HG03159 (cell line): ENCODE data around the gene KIR2DL3.
"Not testable (repeated sequence)": the region's sequence is repeated elsewhere in the genome, so short reads cannot be mapped to it uniquely, and the experiment has no call there.

ENCODE experiments used
- ATAC-seq: cut with Tn5 transposase; IDR thresholded peaks from one replicate; pipeline ENCODE4 v1.9.1; 2021; ENCODE audit warnings: mild to moderate bottlenecking, moderate library complexity; ENCODE audit not compliant: unreplicated experiment

Gene KIR2DL3

DNA sequence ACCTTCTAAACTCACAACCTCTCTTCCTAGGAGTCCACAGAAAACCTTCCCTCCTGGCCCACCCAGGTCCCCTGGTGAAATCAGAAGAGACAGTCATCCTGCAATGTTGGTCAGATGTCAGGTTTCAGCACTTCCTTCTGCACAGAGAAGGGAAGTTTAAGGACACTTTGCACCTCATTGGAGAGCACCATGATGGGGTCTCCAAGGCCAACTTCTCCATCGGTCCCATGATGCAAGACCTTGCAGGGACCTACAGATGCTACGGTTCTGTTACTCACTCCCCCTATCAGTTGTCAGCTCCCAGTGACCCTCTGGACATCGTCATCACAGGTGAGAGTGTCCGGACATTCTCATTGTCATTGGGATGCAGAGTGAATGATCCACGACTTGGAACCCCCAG is 3.6 kb downstream of the KIR2DL3 start:
- ATAC-seq, result not testable (repeated sequence)

DNA sequence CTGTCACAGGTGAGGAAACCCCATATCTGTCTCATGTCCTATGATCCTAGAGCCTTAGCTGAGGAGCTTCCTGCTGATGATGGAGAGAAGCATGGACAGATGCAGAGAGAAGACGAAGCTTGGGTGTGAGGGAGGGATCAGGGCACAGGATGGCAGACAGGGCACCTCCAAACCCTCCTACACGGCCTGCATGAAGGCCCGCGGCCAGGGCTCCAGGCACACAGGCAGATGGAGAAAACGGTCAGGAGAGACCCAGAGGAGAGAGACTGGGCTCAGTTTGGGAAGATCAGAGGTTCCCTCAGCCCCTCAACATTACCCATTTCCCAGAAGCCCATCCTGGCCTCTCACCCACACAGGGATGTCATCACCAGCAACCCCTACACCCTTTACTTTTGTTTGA is 5.8 kb downstream of the KIR2DL3 start:
- ATAC-seq, result not testable (repeated sequence)

DNA sequence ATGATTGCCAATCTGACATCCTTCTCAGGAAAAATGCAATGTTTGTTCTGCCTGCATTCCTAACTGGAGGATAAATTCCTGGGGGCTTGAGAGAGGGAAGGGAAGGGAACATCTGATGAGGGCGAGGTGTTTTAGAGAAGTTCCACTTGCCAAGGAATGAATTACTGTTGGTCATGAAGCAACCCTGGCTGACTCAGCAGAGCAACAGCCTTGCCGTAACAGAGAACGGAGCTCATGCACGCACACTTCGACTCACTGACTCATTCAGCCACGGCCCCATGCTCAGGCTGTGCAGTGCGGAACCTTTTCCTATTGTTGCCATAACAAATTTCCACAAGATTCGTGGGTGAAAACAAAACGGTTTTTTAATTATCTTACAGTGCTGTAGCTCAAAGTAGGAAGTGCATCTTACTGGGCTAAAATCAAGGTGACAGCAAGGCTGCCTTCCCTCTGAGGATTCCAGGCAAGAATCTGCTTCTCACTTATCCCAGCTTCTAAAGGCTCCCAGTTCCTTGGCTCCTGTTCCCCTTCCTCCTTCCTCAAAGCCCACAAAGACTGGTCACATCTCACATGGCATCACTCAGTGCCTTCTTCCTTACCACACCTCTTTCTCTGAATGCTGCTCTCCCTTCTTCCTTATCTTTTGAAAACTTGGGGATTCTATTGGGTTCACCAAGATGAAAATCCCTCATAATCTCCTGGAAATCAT is 9.5 kb downstream of the KIR2DL3 start:
- not testable (repeated sequence) for ATAC-seq

DNA sequence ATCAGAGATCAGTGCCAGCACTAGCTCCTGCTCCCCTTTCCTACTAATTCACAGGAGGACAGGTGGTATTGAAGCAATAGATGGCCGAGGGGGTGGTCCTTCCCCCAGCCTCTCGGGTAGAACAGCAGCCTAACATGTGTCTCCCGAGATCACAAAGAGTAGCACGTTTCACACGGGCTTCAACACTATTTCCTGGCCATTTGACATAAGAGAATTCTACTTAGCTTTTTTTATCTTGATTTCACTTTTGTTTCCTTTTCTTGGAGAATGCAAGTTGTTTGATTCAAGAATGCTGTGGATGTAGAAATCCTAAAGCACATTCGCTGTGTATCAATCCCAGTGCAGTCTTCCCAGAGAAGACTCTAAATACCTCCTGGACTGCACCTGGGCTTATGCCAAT is 12.0 kb downstream of the KIR2DL3 start:
- not testable (repeated sequence) for ATAC-seq

DNA sequence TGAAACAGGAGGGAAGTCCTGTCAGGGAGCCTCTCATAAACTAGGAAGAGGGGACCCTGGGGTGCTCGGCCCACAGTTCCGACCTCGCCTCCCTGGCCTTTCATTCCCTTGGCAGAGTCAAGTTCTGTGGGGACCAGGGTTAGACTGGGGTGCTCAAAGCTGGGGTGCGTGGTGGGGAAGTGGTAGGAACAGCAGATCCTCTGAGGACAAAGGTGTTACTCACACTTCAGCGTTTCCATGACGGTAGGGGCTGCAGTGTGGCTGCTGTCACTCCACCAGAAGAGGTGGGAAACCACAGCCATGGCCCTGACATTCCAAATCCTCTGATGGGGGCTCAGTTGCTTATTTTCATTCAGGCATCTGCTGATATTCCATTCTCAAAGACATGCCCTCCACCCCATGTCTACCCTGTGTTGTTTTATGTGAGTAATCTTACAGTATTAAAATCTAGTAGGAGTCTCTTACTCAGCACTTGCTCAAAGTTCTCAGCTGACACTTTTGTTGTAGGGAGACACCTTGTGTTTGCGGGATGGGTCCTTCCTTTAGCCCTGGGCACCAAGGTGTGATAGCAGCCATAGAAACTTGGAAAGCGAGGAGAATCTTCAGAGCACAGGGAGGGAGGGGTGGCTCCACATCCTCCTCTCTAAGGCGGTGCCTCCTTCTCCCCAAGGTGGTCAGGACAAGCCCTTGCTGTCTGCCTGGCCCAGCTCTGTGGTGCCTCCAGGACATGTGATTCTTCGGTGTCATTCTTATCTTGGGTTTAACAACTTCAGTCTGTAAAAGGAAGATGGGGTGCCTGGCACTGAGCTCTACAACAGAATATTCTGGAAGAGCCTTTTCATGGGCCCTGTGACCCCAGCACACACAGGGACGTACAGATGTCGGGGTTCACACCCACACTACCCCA is 18.1 kb downstream of the KIR2DL3 start:
- not testable (repeated sequence) for ATAC-seq

DNA sequence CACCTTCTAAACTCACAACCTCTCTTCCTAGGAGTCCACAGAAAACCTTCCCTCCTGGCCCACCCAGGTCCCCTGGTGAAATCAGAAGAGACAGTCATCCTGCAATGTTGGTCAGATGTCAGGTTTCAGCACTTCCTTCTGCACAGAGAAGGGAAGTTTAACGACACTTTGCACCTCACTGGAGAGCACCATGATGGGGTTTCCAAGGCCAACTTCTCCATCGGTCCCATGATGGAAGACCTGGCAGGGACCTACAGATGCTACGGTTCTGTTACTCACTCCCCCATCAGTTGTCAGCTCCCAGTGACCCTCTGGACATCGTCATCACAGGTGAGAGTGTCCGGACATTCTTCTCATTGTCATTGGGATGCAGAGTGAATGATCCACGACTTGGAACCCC is 20.3 kb downstream of the KIR2DL3 start:
- not testable (repeated sequence) for ATAC-seq

DNA sequence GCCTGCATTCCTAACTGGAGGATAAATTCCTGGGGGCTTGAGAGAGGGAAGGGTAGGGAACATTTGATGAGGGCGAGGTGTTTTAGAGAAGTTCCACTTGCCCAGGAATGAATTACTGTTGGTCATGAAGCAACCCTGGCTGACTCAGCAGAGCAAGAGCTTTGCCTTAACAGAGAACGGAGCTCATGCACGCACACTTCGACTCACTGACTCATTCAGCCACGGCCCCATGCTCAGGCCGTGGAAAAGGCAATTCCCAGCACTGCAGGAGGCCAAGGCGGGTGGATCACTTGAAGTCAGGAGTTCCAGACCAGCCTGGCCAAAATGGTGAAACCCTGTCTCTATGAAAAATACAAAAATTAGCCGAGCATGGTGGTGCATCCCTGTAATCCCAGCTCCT is 25.9 kb downstream of the KIR2DL3 start:
- ATAC-seq, result not testable (repeated sequence)

DNA sequence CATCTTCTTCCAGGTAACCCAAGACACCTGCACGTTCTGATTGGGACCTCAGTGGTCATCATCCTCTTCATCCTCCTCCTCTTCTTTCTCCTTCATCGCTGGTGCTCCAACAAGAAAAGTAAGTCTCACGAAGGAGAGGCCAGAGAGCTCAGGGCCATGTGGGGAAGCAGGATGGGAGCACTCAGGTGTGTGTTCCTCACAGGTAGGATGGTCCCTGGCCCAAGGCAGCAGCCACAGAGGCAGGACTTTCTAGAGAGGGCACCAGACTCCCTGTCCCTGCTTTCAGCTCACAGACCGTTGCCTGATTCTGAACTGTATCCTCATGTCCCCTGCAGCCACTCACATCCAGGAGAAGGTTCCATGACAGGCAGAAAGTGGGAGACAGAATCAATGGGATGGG is 28.2 kb downstream of the KIR2DL3 start:
- ATAC-seq, result not testable (repeated sequence)

DNA sequence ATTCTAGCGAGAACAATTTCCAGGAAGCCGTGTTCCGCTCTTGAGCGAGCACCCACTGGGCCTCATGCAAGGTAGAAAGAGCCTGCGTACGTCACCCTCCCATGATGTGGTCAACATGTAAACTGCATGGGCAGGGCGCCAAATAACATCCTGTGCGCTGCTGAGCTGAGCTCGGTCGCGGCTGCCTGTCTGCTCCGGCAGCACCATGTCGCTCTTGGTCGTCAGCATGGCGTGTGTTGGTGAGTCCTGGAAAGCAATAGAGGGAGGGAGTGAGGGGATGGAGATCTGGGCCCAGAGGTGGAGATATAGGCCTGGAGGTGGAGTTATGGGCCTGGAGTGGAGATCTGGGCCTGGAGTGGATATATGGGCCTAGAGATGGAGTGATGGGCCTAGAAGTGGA is 31.3 kb downstream of the KIR2DL3 start, which contains the start of gene KIR2DL1:
KIR2DL1 (plus strand) TSS at position 148 of the 400 bp plus-strand sequence; CDS start at position 206, 58 bp downstream.
- not testable (repeated sequence) for ATAC-seq

DNA sequence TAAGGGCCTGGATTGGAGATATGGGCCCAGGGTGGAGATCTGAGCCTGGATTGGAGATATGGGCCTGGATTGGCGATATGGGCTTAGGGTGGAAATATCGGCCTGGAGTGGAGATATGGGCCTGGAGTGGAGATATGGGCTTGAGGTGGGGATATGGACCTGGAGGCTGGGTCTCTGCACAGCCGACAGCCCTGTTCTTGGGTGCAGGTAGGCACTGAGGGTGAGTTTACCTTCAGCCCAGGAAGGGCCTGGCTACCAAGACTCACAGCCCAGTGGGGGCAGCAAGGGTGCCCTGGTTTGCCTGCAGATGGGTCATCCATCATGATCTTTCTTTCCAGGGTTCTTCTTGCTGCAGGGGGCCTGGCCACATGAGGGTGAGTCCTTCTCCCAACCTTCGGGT is 32.2 kb downstream of the KIR2DL3 start:
- ATAC-seq, result not testable (repeated sequence)

DNA sequence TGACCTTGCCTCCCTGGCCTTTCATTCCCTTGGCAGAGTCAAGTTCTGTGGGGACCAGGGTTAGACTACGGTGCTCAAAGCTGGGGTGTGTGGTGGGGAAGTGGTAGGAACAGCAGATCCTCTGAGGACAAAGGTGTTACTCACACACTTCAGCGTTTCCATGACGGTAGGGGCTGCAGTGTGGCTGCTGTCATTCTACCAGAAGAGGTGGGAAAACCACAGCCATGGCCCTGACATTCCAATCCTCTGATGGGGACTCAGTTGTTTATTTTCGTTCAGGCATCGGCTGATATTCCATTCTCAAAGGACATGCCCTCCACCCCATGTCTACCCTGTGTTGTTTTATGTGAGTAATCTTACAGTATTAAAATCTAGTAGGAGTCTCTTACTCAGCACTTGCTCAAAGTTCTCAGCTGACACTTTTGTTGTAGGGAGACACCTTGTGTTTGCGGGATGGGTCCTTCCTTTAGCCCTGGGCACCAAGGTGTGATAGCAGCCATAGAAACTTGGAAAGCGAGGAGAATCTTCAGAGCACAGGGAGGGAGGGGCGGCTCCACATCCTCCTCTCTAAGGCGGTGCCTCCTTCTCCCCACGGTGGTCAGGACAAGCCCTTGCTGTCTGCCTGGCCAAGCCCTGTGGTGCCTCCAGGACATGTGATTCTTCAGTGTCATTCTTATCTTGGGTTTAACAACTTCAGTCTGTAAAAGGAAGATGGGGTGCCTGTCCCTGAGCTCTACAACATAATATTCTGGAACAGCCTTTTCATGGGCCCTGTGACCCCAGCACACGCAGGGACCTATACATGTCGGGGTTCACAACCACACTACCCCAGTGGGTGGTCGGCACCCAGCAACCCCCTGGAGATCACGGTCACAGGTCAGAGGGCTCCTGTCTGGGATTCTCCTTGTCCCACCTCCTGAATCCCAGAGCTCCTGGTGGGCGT is 33.0 kb downstream of the KIR2DL3 start:
- not testable (repeated sequence) for ATAC-seq

DNA sequence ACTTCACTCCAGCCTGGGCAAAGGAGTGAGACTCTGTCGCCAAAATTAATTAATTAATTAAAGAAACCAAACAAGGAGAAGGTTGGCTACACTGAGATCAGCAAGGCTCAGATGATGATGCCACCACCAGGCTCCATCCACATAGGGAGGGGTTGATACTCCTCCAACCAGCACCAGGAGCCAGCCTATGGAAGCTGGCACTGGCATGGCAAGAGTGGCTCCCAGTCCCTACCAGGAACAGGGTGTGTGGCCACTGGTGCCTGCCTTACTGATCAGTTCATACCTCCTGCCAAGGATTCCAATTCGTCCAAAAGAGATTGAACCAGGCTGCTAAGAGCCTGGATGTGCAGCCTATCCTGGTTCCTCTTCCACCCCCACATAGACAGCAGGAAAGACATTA is 34.4 kb downstream of the KIR2DL3 start:
- ATAC-seq, result not testable (repeated sequence)

DNA sequence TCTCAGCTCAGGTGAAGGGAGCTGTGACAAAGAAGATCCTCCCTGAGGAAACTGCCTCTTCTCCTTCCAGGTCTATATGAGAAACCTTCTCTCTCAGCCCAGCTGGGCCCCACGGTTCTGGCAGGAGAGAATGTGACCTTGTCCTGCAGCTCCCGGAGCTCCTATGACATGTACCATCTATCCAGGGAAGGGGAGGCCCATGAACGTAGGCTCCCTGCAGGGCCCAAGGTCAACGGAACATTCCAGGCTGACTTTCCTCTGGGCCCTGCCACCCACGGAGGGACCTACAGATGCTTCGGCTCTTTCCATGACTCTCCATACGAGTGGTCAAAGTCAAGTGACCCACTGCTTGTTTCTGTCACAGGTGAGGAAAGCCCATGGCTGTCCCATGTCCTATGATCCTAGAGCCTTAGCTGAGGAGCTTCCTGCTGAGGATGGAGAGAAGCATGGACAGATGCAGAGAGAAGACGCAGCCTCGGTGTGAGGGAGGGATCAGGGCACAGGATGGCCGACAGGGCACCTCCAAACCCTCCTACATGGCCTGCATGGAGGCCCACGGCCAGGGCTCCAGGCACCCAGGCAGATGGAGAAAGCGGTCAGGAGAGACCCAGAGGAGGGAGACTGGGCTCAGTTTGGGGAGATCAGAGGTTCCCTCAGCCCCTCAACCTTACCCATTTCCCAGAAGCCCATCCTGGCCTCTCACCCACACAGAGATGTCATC is 36.9 kb downstream of the KIR2DL3 start:
- not testable (repeated sequence) for ATAC-seq

DNA sequence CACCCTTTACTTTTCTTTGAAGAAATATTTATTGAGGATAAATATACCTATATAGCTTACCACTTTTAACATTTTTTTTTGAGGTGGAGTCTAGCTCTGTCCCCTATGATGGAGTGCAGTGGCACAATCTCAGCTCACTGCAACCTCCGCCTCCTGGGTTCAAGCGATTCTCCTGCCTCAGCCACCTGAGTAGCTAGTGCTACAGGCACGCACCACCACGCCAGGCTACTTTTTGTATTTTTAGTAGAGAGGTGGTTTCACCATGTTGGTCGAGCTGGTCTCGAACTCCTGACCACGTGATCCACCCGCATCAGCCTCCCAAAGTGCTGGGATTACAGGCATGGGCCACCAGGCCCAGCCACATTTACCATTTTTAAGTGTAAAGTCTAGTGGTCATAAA is 37.5 kb downstream of the KIR2DL3 start:
- ATAC-seq, result not testable (repeated sequence)

DNA sequence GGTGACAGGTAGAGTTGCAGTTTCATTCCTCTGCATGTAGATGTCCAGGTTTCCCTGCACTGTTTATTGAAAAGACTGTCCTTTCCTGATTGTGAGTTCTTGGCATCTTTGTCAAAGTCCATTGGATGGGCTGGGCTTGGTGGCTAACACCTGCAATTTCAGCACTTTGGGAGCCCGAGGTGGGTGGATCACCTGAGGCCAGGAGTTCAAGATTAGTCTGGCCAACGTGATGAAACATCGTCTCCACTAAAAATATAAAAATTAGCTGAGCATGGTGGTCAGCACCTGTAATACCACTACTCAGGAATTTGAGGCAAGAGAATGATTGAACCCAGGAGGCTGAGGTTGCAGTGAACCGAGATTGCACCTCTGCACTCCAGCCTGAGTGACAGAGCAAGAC is 39.5 kb downstream of the KIR2DL3 start:
- ATAC-seq, result not testable (repeated sequence)

DNA sequence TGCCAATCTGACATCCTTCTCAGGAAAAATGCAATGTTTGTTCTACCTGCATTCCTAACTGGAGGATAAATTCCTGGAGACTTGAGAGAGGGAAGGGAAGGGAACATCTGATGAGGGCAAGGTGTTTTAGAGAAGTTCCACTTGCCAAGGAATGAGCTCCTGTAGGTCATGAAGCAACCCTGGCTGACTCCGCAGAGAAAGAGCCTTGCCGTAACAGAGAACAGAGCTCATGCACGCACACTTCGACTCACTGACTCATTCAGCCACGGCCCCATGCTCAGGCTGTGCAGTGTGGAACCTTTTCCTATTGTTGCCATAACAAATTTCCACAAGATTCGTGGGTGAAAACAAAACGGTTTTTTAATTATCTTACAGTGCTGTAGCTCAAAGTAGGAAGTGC is 40.6 kb downstream of the KIR2DL3 start:
- not testable (repeated sequence) for ATAC-seq

DNA sequence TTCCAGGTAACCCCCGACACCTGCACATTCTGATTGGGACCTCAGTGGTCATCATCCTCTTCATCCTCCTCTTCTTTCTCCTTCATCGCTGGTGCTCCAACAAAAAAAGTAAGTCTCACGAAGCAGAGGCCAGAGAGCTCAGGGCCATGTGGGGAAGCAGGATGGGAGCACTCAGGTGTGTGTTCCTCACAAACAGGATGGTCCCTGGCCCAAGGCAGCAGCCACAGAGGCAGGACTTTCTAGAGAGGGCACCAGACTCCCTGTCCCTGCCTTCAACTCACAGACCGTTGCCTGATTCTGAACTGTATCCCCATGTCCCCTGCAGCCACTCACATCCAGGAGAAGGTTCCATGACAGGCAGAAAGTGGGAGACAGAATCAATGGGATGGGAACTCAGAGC is 44.6 kb downstream of the KIR2DL3 start:
- not testable (repeated sequence) for ATAC-seq

DNA sequence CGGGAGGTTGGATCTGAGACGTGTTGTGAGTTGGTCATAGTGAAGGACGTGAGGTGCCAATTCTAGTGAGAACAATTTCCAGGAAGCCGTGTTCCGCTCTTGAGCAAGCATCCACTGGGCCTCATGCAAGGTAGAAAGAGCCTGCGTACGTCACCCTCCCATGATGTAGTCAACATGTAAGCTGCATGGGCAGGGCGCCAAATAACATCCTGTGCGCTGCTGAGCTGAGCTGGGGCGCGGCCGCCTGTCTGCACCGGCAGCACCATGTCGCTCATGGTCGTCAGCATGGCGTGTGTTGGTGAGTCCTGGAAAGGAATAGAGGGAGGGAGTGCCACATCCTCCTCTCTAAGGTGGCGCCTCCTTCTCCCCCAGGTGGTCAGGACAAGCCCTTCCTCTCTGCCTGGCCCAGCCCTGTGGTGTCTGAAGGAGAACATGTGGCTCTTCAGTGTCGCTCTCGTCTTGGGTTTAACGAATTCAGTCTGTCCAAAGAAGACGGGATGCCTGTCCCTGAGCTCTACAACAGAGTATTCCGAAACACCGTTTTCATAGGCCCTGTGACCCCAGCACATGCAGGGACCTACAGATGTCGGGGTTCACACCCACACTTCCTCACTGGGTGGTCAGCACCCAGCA is 47.9 kb downstream of the KIR2DL3 start:
- not testable (repeated sequence) for ATAC-seq

DNA sequence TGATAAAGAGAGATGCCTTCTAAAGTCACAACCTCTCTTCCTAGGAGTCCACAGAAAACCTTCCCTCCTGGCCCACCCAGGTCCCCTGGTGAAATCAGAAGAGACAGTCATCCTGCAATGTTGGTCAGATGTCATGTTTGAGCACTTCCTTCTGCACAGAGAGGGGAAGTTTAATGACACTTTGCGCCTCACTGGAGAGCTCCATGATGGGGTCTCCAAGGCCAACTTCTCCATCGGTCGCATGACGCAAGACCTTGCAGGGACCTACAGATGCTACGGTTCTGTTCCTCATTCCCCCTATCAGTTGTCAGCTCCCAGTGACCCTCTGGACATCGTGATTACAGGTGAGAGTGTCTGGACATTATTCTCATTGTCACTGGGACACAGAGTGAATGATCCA is 49.8 kb downstream of the KIR2DL3 start:
- ATAC-seq, result not testable (repeated sequence)
